Smooth muscle cell (in vitro differentiated cells): ENCODE results near the gene OPRM1. TPM values are rescaled to one million over a fixed set of nuclear protein-coding genes. Genes with fewer than 3 reads are reported as not detected.

Experiments used
- DNase-seq: peaks from one replicate; lab custom pipeline; 2025; ENCODE audit not compliant: unreplicated experiment; lab: John Stamatoyannopoulos, UW
- H2AFZ ChIP-seq: fragments of 200-600 bp; sonication (generic); 2 replicates; pipeline ENCODE4 v1.6.0; 2016; ENCODE audit warnings: antibody characterized with exemption, low read depth, mild to moderate bottlenecking
- H3F3A ChIP-seq: fragments of 200-600 bp; sonication (generic); 2 replicates; pipeline ENCODE4 v1.6.0; 2017; ENCODE audit warnings: antibody characterized with exemption, low read depth
- H3K27ac ChIP-seq: fragments of 200-600 bp; sonication (generic); 2 replicates; pipeline ENCODE4 v1.5.1; 2016; ENCODE audit warnings: low read depth, mild to moderate bottlenecking
- H3K27me3 ChIP-seq: fragments of 200-600 bp; sonication (generic); 2 replicates; pipeline ENCODE4 v1.6.1; 2016; ENCODE audit warnings: low read depth, mild to moderate bottlenecking
- H3K36me3 ChIP-seq: fragments of 200-600 bp; sonication (generic); 2 replicates; pipeline ENCODE4 v1.5.1; 2016; ENCODE audit warnings: low read depth
- H3K4me1 ChIP-seq: fragments of 200-600 bp; sonication (generic); 2 replicates; pipeline ENCODE4 v1.5.1; 2016; ENCODE audit warnings: low read depth
- H3K4me2 ChIP-seq: fragments of 200-600 bp; sonication (generic); 2 replicates; pipeline ENCODE4 v1.6.0; 2016; ENCODE audit warnings: mild to moderate bottlenecking
- H3K4me3 ChIP-seq: fragments of 200-600 bp; sonication (generic); 2 replicates; pipeline ENCODE4 v1.5.1; 2016; ENCODE audit warnings: mild to moderate bottlenecking
- H3K79me2 ChIP-seq: fragments of 200-600 bp; sonication (generic); 2 replicates; pipeline ENCODE4 v1.6.0; 2016; ENCODE audit warnings: low read depth, mild to moderate bottlenecking
- H3K9ac ChIP-seq: fragments of 200-600 bp; sonication (generic); 2 replicates; pipeline ENCODE4 v1.6.0; 2016; ENCODE audit warnings: low read depth
- H3K9me3 ChIP-seq: fragments of 200-600 bp; sonication (generic); replicated peaks from 2 replicates; pipeline ENCODE4 v1.5.1; 2016; ENCODE audit warnings: low read depth
- H4K20me1 ChIP-seq: fragments of 200-600 bp; sonication (generic); 2 replicates; pipeline ENCODE4 v1.6.0; 2016; ENCODE audit warnings: low read depth
- WGBS: methylation state at CpG from one replicate; pipeline ENCODE4 v1.1.7; 2016; ENCODE audit warnings: low lambda C conversion rate; 5-methylcytosine and 5-hydroxymethylcytosine counted together
- polyA plus RNA-seq: library from polyadenylated mRNA; unstranded; fragments of >200 nt; fragmentation: Nextera tagmentation; extraction: Ambion mirVana; gene quantifications from 2 replicates; pipeline ENCODE4 v1.2.1, GENCODE V29; 2016
- total RNA-seq: library from RNA; depleted of rRNA; stranded (reverse); fragments of >200 nt; gene quantifications from 2 replicates; pipeline ENCODE4 v1.2.3, GENCODE V29; 2014
- TF ChIP-seq, protein P1 (sequence below): fragments of 200-600 bp; sonication (generic); IDR thresholded peaks from 2 replicates; pipeline ENCODE4 v1.5.1; 2017; ENCODE audit warnings: borderline replicate concordance, mild to moderate bottlenecking, antibody characterized with exemption; ENCODE audit not compliant: insufficient read depth, poor library complexity, severe bottlenecking

Gene OPRM1
- total and polyA plus RNA-seq, 2 experiments from 2014 or later = not detected

- Histone ChIP-seq H3K27ac (no peak overlapping the region), H2AFZ (no peak overlapping the region), H3K4me2 (no peak overlapping the region), H3K27me3 (no peaks in the 10 kb centered on the region), H3K9ac (no peak overlapping the region), H4K20me1 (no peaks in the 10 kb centered on the region), H3K9me3 (no peaks in the 10 kb centered on the region), H3K79me2 (no peaks in the 10 kb centered on the region), H3K36me3 (no peaks in the 10 kb centered on the region), H3K4me3 (no peak overlapping the region), H3F3A (no peaks in the 10 kb centered on the region), H3K4me1 (no peaks in the 10 kb centered on the region)
- DNase-seq = no peak
- 72% methylated on average over 4 of the region's 4 CpGs for WGBS
- TF ChIP-seq, protein P1, sequence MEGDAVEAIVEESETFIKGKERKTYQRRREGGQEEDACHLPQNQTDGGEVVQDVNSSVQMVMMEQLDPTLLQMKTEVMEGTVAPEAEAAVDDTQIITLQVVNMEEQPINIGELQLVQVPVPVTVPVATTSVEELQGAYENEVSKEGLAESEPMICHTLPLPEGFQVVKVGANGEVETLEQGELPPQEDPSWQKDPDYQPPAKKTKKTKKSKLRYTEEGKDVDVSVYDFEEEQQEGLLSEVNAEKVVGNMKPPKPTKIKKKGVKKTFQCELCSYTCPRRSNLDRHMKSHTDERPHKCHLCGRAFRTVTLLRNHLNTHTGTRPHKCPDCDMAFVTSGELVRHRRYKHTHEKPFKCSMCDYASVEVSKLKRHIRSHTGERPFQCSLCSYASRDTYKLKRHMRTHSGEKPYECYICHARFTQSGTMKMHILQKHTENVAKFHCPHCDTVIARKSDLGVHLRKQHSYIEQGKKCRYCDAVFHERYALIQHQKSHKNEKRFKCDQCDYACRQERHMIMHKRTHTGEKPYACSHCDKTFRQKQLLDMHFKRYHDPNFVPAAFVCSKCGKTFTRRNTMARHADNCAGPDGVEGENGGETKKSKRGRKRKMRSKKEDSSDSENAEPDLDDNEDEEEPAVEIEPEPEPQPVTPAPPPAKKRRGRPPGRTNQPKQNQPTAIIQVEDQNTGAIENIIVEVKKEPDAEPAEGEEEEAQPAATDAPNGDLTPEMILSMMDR = no peak
These were observed 219.2 kb downstream of the OPRM1 start for GRCh38 chr6:154258064-154258757.

DNA sequence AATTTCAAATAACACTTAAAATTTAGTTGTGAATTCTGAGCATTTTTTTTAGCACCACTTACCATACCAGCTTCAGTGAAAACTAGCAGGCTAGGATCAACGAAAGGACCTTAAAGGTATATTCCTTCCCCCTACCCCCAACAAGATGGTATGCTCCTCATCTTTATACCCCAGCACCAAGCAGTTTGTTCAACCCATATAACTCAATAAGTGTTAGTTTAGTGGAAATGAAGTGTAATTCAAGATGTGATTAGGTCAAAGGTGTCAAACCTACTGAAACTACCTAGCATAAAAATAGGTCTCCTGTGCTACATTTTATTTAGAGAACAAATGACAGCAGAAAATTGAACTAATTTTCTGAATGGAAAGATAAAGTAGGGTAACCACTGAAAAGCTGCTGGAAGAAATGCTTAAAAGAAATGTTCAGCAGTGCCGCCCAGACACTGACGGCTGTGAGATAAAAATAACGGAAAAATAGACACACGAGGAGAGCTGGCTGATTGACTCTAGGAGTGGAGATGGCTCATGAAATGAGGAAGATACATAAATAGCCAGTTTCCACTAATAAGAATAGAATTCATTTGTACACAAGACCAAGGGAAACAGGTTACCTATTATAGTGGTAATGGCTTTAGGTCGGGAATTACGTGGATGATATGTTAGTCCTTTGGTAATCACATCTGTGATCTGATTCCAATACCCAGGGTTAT is 222.8 kb downstream of the OPRM1 start:
- TF ChIP-seq, protein P1 = no peak
- H3K4me2 ChIP-seq = no peak overlapping the region
- no peak overlapping the region for H2AFZ ChIP-seq
- no peak overlapping the region for H3K4me3 ChIP-seq
- no peak overlapping the region for H3K9ac ChIP-seq
- no peaks in the 10 kb centered on the region for H3K9me3 ChIP-seq
- no peaks in the 10 kb centered on the region for H3K36me3 ChIP-seq
- H4K20me1 ChIP-seq = no peaks in the 10 kb centered on the region
- no peaks in the 10 kb centered on the region for H3F3A ChIP-seq
- WGBS = 95% methylated on average over 7 of the region's 7 CpGs
- H3K27ac ChIP-seq = no peak overlapping the region
- H3K27me3 ChIP-seq = no peaks in the 10 kb centered on the region
- no peaks in the 10 kb centered on the region for H3K79me2 ChIP-seq
- no peaks in the 10 kb centered on the region for H3K4me1 ChIP-seq
- no peak for DNase-seq

DNA sequence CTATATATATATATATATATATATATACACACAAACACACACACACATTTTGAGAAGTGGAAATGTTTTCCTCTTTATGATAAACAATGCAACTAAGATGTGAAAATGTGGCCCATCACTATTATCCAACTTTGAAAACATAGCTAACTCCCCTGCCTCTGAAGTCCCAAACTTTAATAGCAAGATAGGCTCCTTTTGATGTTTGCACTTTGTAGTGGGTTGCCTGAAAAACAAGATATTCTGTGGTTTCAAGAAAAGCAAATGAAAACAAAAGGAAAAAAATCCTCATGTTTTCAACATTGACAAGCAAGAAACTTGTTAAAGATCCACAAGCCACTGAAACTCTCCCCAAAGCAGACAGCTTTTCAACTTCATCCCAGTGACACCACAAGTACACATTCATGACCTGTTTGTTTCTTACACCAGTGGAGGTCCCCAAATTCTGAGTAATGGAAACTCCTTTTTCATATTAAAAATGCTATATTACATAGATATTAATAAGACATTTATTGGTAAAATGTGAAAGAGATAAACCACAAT is 227.6 kb downstream of the OPRM1 start:
- Histone ChIP-seq H3K36me3 (no peaks in the 10 kb centered on the region), H3K27ac (no peak overlapping the region), H4K20me1 (no peaks in the 10 kb centered on the region), H3K9ac (no peak overlapping the region), H3F3A (no peaks in the 10 kb centered on the region), H3K4me1 (no peaks in the 10 kb centered on the region), H3K4me2 (no peak overlapping the region), H3K4me3 (no peak overlapping the region), H3K9me3 (no peaks in the 10 kb centered on the region), H2AFZ (no peak overlapping the region), H3K79me2 (no peaks in the 10 kb centered on the region), H3K27me3 (no peaks in the 10 kb centered on the region)
- TF ChIP-seq, protein P1 = no peak
- no peak for DNase-seq
